SU-DHL-6 (cell line): Measurements from ENCODE around the gene RNF128.

ENCODE experiments used
- H2AFZ ChIP-seq: fragments of 200-600 bp; sonication (generic); 2 replicates; pipeline ENCODE4 v1.6.1; 2014; ENCODE audit warnings: low read depth, mild to moderate bottlenecking, moderate library complexity, mixed read lengths, antibody characterized with exemption, low read length; ENCODE audit not compliant: severe bottlenecking
- H3F3A ChIP-seq: fragments of 200-600 bp; shearing (Covaris generic); 2 replicates; pipeline ENCODE4 v1.6.0; 2016; ENCODE audit warnings: antibody characterized with exemption, mild to moderate bottlenecking; ENCODE audit not compliant: insufficient read depth
- H3K27ac ChIP-seq: fragments of 200-600 bp; sonication (generic); 2 replicates; pipeline ENCODE4 v1.5.1; 2016; ENCODE audit warnings: low read depth, mild to moderate bottlenecking, low read length, moderate library complexity, mixed read lengths
- H3K27me3 ChIP-seq: fragments of 200-600 bp; sonication (generic), shearing (Covaris generic); 2 replicates; pipeline ENCODE4 v1.6.0; 2014; ENCODE audit warnings: mild to moderate bottlenecking, low read length
- H3K36me3 ChIP-seq: fragments of 200-600 bp; sonication (generic); 2 replicates; pipeline ENCODE4 v1.6.1; 2014; ENCODE audit warnings: mild to moderate bottlenecking, low read length, mixed read lengths
- H3K4me2 ChIP-seq: fragments of 300-600, 200-600 bp; shearing (Covaris generic), sonication (generic); 2 replicates; pipeline ENCODE4 v1.6.0; 2014; ENCODE audit warnings: low read length, low read depth, mild to moderate bottlenecking; ENCODE audit not compliant: poor library complexity, severe bottlenecking
- H3K4me3 ChIP-seq: fragments of 200-600 bp; sonication (generic); 2 replicates; pipeline ENCODE4 v1.5.1; 2014; ENCODE audit warnings: antibody characterized with exemption, low read length, mild to moderate bottlenecking, mixed read lengths; ENCODE audit not compliant: insufficient read depth, poor library complexity, severe bottlenecking
- H3K79me2 ChIP-seq: fragments of 200-600 bp; sonication (generic); 2 replicates; pipeline ENCODE4 v1.6.1; 2014; ENCODE audit warnings: mild to moderate bottlenecking, low read length, moderate library complexity; ENCODE audit not compliant: insufficient read depth
- H3K9ac ChIP-seq: fragments of 200-600 bp; sonication (generic); 2 replicates; pipeline ENCODE4 v1.7.0; 2014; ENCODE audit warnings: mild to moderate bottlenecking, low read length
- H3K9me2 ChIP-seq: fragments of 200-600 bp; sonication (generic); replicated peaks from 2 replicates; pipeline ENCODE4 v1.6.1; 2014; ENCODE audit warnings: low read length; ENCODE audit not compliant: insufficient read depth
- H3K9me3 ChIP-seq: fragments of 200-600 bp; sonication (generic); 2 replicates; pipeline ENCODE4 v1.6.1; 2014; ENCODE audit warnings: low read length, mixed read lengths; ENCODE audit not compliant: insufficient read depth
- H4K20me1 ChIP-seq: fragments of 200-600 bp; sonication (generic); 2 replicates; pipeline ENCODE4 v1.6.1; 2014; ENCODE audit warnings: low read depth, mild to moderate bottlenecking, antibody characterized with exemption, low read length, moderate library complexity, mixed read lengths
- CTCF ChIP-seq: fragments of 200-600 bp; sonication (generic); IDR thresholded peaks from one replicate; pipeline ENCODE4 v1.5.1; 2017; ENCODE audit warnings: antibody characterized with exemption, mild to moderate bottlenecking, low read length, moderate library complexity; ENCODE audit not compliant: insufficient read depth, poor library complexity, severe bottlenecking
- EZH2phosphoT487 ChIP-seq: fragments of 200-600 bp; sonication (generic), shearing (Covaris generic); conservative IDR thresholded peaks from 2 replicates; pipeline ENCODE4 v1.6.1; 2018; ENCODE audit warnings: mild to moderate bottlenecking, antibody characterized with exemption, low read length, moderate library complexity, mixed read lengths

RNF128 gene

GRCh38 chrX:106726485-106727437 is at the start of gene RNF128:
TSS of gene RNF128 (plus strand) at chrX:106726701. CDS start at chrX:106726914, 213 bp downstream.
- H3K4me3 ChIP-seq: no peak within 1 kb of the TSS

GRCh38 chrX:106680716-106681115 is 45.8 kb upstream of the RNF128 start:
- no peak overlapping the region for H3K4me3 ChIP-seq
- H3K9ac ChIP-seq: no peak overlapping the region
- no peak overlapping the region for H2AFZ ChIP-seq
- no peaks in the 10 kb centered on the region for H3K36me3 ChIP-seq
- no peaks in the 10 kb centered on the region for H3F3A ChIP-seq
- H3K27me3 ChIP-seq: no peaks in the 10 kb centered on the region
- H3K4me2 ChIP-seq: no peak overlapping the region
- H3K9me3 ChIP-seq: no peaks in the 10 kb centered on the region
- no peak overlapping the region for H3K27ac ChIP-seq
- TF ChIP-seq CTCF (no peak), EZH2phosphoT487 (no peak)
- H3K9me2 ChIP-seq: no peaks in the 10 kb centered on the region
- no peaks in the 10 kb centered on the region for H4K20me1 ChIP-seq
- no peaks in the 10 kb centered on the region for H3K79me2 ChIP-seq

More at GRCh38 chrX:106726485-106727437, at the start of gene RNF128:
- Histone ChIP-seq H3K9me3 (no peaks in the 10 kb centered on the region), H3F3A (no peaks in the 10 kb centered on the region), H4K20me1 (no peaks in the 10 kb centered on the region), H3K9ac (no peak within 1 kb of the TSS), H2AFZ (no peak within 1 kb of the TSS), H3K27me3 (no peaks in the 10 kb centered on the region), H3K36me3 (no peaks in the 10 kb centered on the region), H3K27ac (no peak within 1 kb of the TSS), H3K4me2 (no peak within 1 kb of the TSS), H3K9me2 (no peaks in the 10 kb centered on the region), H3K79me2 (no peaks in the 10 kb centered on the region)
- no peak for TF ChIP-seq CTCF
- TF ChIP-seq EZH2phosphoT487: no peak

GRCh38 chrX:106684207-106684606 is 42.3 kb upstream of the RNF128 start:
- Histone ChIP-seq H3K36me3 (no peaks in the 10 kb centered on the region), H3F3A (no peaks in the 10 kb centered on the region), H3K9me3 (no peaks in the 10 kb centered on the region), H3K9ac (no peak overlapping the region), H3K4me2 (no peak overlapping the region), H3K9me2 (no peaks in the 10 kb centered on the region), H3K4me3 (no peak overlapping the region), H4K20me1 (no peaks in the 10 kb centered on the region), H3K27me3 (no peaks in the 10 kb centered on the region), H3K27ac (no peak overlapping the region), H3K79me2 (no peaks in the 10 kb centered on the region), H2AFZ (no peak overlapping the region)
- TF ChIP-seq CTCF (no peak), EZH2phosphoT487 (no peak)
